Suprapubic skin (tissue), 4 donors: ENCODE measurements around the gene PRDM9.

ENCODE experiments used
- CTCF ChIP-seq, 2 donors: fragments of 200-600 bp in 1 of 2; fragments of 450-650 bp in 1 of 2; sonication (generic) in 1 of 2; IDR thresholded peaks; one replicate each; pipeline ENCODE4 v1.5.1; 2016 to 2019; ENCODE audit warnings: antibody characterized with exemption in 2 of 2, mild to moderate bottlenecking in 1 of 2, moderate library complexity in 1 of 2
- EP300 ChIP-seq: sonication (generic); formaldehyde crosslinking; IDR thresholded peaks from one replicate; pipeline ENCODE4 v1.6.1; 2017; ENCODE audit warnings: antibody characterized with exemption
- POLR2A ChIP-seq, 2 donors: fragments of 450-650 bp; IDR thresholded peaks; one replicate each; pipeline ENCODE4 v1.6.1; 2017; ENCODE audit warnings: antibody characterized with exemption in 2 of 2, mild to moderate bottlenecking in 2 of 2, moderate library complexity in 2 of 2
- POLR2AphosphoS5 ChIP-seq, 3 donors: sonication (generic); formaldehyde crosslinking; IDR thresholded peaks; one replicate each; pipeline ENCODE4 v1.6.1; 2017; ENCODE audit warnings: antibody characterized with exemption in 3 of 3

- TF ChIP-seq POLR2A (IDR thresholded peaks at IDR 0.05) (no peak), CTCF (IDR thresholded peaks at IDR 0.05) (no peak), EP300 (no peak), POLR2AphosphoS5 (IDR thresholded peaks at IDR 0.05) (no peak)
Observed at GRCh38 chr5:23473915-23474314, 33.5 kb upstream of the PRDM9 start.
